ENCODE data around the gene ITPK1. TPM values are rescaled to one million over a fixed set of nuclear protein-coding genes. Genes with fewer than 3 reads are reported as not detected.
"Not testable (repeated sequence)": the region's sequence is repeated elsewhere in the genome, so short reads cannot be mapped to it uniquely, and the experiment has no call there.

Gene ITPK1
- total RNA-seq, 1 donor from 2014 or later, result 66.9 TPM

GRCh38 chr14:93142854-93143652 is 27.3 kb upstream of the ITPK1 start:
- H3K27me3 Mint-ChIP-seq (ENCODE audit: low read depth), result peaks cover 2% of the 10 kb centered on the region
- intact Hi-C loops (cut with micrococcal nuclease), result no loop called here
- H3K9me3 Mint-ChIP-seq, result no peaks in the 10 kb centered on the region
- DNase-seq (ENCODE audit: low spot score), result no peak
- H3K4me1 Mint-ChIP-seq (ENCODE audit: low read depth), result peaks cover 5% of the 10 kb centered on the region
- no peak overlapping the region for H3K27ac Mint-ChIP-seq
- no peaks in the 10 kb centered on the region for H3K36me3 Mint-ChIP-seq (ENCODE audit: low read depth)
- H3K4me3 Mint-ChIP-seq (ENCODE audit: low read depth), result no peak overlapping the region

GRCh38 chr14:93137864-93138263 is 22.1 kb upstream of the ITPK1 start:
- Mint-ChIP-seq H3K9me3 (no peaks in the 10 kb centered on the region), H3K27ac (no peak overlapping the region), H3K4me3 (ENCODE audit: low read depth) (no peak overlapping the region), H3K36me3 (ENCODE audit: low read depth) (no peaks in the 10 kb centered on the region), H3K4me1 (ENCODE audit: low read depth) (peaks cover 2% of the 10 kb centered on the region), H3K27me3 (ENCODE audit: low read depth) (peaks cover 2% of the 10 kb centered on the region)
- intact Hi-C loops (cut with micrococcal nuclease), result no loop called here
- DNase-seq (ENCODE audit: low spot score), result no peak

DNA sequence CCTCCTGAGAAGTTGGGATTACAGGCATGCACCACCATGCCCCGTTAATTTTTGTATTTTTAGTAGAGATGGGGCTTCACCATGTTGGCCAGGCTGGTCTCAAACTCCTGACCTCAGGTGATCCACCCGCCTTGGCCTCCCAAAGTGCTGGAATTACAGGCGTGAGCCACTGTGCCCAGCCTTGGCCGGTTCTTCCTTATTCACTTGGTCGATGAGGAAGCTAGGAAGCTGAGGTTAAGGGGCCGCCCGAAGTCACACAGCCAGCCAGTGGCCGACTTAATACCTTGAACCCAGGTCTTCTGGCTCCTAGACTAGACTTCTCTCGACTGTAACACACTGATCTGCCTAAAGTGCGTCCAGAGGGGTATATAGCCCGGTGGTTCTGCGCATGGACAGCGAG is 20.8 kb upstream of the ITPK1 start:
- H3K4me3 Mint-ChIP-seq (ENCODE audit: low read depth); H3K9me3 Mint-ChIP-seq; intact Hi-C loops (cut with micrococcal nuclease); H3K27me3 Mint-ChIP-seq (ENCODE audit: low read depth); H3K4me1 Mint-ChIP-seq (ENCODE audit: low read depth); H3K27ac Mint-ChIP-seq; H3K36me3 Mint-ChIP-seq (ENCODE audit: low read depth); DNase-seq (ENCODE audit: low spot score): not testable (repeated sequence)

- Mint-ChIP-seq H3K27ac (no peak overlapping the region), H3K27me3 (ENCODE audit: low read depth) (peaks cover 2% of the 10 kb centered on the region), H3K9me3 (no peaks in the 10 kb centered on the region), H3K4me3 (ENCODE audit: low read depth) (no peak overlapping the region), H3K4me1 (ENCODE audit: low read depth) (peaks cover 2% of the 10 kb centered on the region), H3K36me3 (ENCODE audit: low read depth) (no peaks in the 10 kb centered on the region)
- intact Hi-C loops (cut with micrococcal nuclease), result no loop called here
- DNase-seq (ENCODE audit: low spot score), result no peak
Measured at GRCh38 chr14:93136009-93136408, 20.3 kb upstream of the ITPK1 start.

- intact Hi-C loops (cut with micrococcal nuclease), result no loop called here
- Mint-ChIP-seq H3K4me3 (ENCODE audit: low read depth) (no peak overlapping the region), H3K4me1 (ENCODE audit: low read depth) (peaks cover 2% of the 10 kb centered on the region), H3K27ac (no peak overlapping the region), H3K36me3 (ENCODE audit: low read depth) (no peaks in the 10 kb centered on the region), H3K9me3 (no peaks in the 10 kb centered on the region), H3K27me3 (ENCODE audit: low read depth) (no peaks in the 10 kb centered on the region)
- DNase-seq (ENCODE audit: low spot score), result no peak
Measured at GRCh38 chr14:93135399-93135798, 19.7 kb upstream of the ITPK1 start.

DNA sequence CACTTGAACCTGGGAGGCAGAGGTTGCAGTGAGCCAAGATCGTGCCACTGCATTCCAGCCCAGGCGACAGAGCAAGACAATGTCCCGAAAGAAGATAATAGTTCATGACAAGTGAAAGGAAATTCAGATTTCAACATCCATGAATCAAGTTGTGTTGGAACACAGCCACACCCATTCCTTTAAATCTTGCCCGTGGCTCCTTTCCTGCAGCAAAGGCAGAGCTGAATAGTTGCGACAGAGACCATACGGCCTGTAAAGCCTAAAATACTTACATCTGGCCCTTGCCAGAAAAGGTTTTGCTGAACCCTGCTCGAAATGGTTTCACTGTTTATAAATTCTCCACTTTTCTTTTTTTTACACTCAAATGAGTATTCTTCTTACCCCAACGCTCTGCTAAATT is 17.7 kb upstream of the ITPK1 start:
- intact Hi-C loops (cut with micrococcal nuclease), result no loop called here
- Mint-ChIP-seq H3K4me3 (ENCODE audit: low read depth) (no peak overlapping the region), H3K27ac (no peak overlapping the region), H3K27me3 (ENCODE audit: low read depth) (peaks cover 7% of the 10 kb centered on the region), H3K4me1 (ENCODE audit: low read depth) (no peaks in the 10 kb centered on the region), H3K9me3 (no peaks in the 10 kb centered on the region), H3K36me3 (ENCODE audit: low read depth) (no peaks in the 10 kb centered on the region)
- no peak for DNase-seq (ENCODE audit: low spot score)

- Mint-ChIP-seq H3K9me3 (no peaks in the 10 kb centered on the region), H3K27me3 (ENCODE audit: low read depth) (peaks cover 10% of the 10 kb centered on the region), H3K36me3 (ENCODE audit: low read depth) (no peaks in the 10 kb centered on the region), H3K4me3 (ENCODE audit: low read depth) (no peak overlapping the region), H3K27ac (no peak overlapping the region), H3K4me1 (ENCODE audit: low read depth) (no peaks in the 10 kb centered on the region)
- intact Hi-C loops (cut with micrococcal nuclease), result no loop called here
- DNase-seq (ENCODE audit: low spot score), result no peak
Measured at GRCh38 chr14:93132472-93133065, 16.8 kb upstream of the ITPK1 start.

DNA sequence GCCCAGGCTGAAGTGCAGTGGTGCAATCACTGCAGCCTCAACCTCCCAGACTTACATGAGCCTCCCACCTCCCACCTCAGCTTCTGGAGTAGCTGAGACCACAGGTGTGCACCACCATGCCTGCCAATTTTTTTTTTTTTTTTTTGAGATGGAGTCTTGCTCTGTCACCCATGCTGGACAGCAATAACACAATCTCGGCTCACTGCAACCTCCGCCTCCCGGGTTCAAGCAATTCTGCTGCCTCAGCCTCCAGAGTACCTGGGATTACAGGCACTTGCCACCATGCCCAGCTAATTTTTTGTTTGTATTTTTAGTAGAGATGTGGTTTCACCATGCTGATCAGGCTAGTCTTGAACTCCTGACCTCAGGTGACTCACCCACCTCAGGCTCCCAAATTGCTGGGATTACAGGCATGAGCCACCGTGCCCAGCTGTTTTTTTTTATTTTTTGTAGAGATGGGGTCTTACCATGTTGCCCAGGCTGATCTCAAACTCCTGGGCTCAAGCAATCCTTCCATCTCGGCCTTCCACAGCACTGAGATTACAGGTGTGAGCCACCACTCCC is 15.6 kb upstream of the ITPK1 start:
- H3K4me1 Mint-ChIP-seq (ENCODE audit: low read depth); H3K27ac Mint-ChIP-seq; H3K36me3 Mint-ChIP-seq (ENCODE audit: low read depth); DNase-seq (ENCODE audit: low spot score); intact Hi-C loops (cut with micrococcal nuclease); H3K4me3 Mint-ChIP-seq (ENCODE audit: low read depth); H3K9me3 Mint-ChIP-seq: not testable (repeated sequence)
- peaks cover 10% of the 10 kb centered on the region for H3K27me3 Mint-ChIP-seq (ENCODE audit: low read depth)

DNA sequence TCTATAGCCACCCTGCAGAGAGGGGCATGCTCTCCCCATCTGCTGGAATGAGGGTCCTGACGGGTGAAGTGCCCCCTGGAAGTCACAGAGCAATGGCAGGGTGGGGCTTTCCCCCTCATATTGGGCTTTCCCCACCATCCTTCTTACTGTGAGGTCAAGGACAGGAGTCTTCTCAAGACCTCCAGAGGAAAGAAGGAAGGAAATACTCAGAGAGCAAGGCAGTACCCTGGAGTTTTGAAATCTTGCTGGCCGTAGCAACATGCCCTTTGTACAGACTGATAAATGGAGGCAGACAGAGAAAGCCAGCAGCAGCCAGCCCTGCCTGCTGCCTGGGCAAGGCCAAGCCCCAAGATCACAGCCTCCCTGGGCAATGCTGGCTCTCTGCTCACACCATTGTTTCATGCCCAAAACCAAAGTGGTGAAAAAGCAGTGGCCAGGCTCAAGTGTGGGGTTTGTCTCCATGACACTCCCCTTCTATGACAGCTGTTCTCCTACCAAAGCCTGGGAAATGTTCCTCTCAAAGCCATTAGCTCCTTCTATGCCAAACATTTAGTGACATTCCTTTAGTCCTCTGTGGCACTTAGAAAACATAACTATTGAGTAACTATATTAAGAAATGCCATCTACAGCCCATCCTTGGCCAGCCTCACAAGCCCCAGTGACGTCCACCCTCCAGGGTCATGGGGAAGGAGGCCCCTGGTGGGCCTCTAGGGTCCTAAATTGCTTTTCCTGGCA is 13.2 kb upstream of the ITPK1 start:
- H3K9me3 Mint-ChIP-seq, result no peaks in the 10 kb centered on the region
- no peak overlapping the region for H3K27ac Mint-ChIP-seq
- no peak overlapping the region for H3K4me3 Mint-ChIP-seq (ENCODE audit: low read depth)

GRCh38 chr14:93126111-93126510 is 10.4 kb upstream of the ITPK1 start:
- peaks cover 10% of the 10 kb centered on the region for H3K27me3 Mint-ChIP-seq (ENCODE audit: low read depth)
- DNase-seq (ENCODE audit: low spot score), result no peak
- H3K4me1 Mint-ChIP-seq (ENCODE audit: low read depth), result no peaks in the 10 kb centered on the region
- H3K27ac Mint-ChIP-seq, result no peak overlapping the region
- no peak overlapping the region for H3K4me3 Mint-ChIP-seq (ENCODE audit: low read depth)
- no peaks in the 10 kb centered on the region for H3K9me3 Mint-ChIP-seq
- intact Hi-C loops (cut with micrococcal nuclease), result no loop called here
- no peaks in the 10 kb centered on the region for H3K36me3 Mint-ChIP-seq (ENCODE audit: low read depth)

More for the DNA sequence above, 13.2 kb upstream of the ITPK1 start:
- DNase-seq (ENCODE audit: low spot score), result no peak
- no peaks in the 10 kb centered on the region for H3K4me1 Mint-ChIP-seq (ENCODE audit: low read depth)
- intact Hi-C loops (cut with micrococcal nuclease), result no loop called here
- peaks cover 10% of the 10 kb centered on the region for H3K27me3 Mint-ChIP-seq (ENCODE audit: low read depth)
- H3K36me3 Mint-ChIP-seq (ENCODE audit: low read depth), result no peaks in the 10 kb centered on the region

DNA sequence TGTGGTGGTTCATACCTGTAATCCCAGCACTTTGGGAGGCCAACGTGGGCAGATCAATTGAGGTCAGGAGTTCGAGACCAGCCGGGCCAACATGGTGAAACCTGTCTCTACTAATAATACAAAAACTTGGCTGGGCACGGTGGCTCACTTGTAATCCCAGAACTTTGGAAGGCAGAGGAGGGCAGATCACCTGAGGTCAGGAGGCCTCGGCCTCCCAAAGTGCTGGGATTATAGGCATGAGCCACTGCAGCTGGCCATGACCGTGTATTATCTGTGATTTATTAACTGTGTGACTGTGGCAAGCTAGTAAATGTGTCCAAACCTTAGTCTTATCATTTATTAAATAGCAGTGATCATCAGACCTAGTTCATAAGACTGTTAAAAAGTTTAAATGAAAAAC is 7.1 kb upstream of the ITPK1 start:
- Mint-ChIP-seq H3K36me3 (ENCODE audit: low read depth) (no peaks in the 10 kb centered on the region), H3K9me3 (no peaks in the 10 kb centered on the region), H3K4me3 (ENCODE audit: low read depth) (no peak overlapping the region), H3K27me3 (ENCODE audit: low read depth) (peaks cover 2% of the 10 kb centered on the region), H3K27ac (no peak overlapping the region), H3K4me1 (ENCODE audit: low read depth) (no peaks in the 10 kb centered on the region)
- intact Hi-C loops (cut with micrococcal nuclease), result no loop called here
- no peak for DNase-seq (ENCODE audit: low spot score)

GRCh38 chr14:93121030-93121834 is 5.5 kb upstream of the ITPK1 start:
- intact Hi-C loops (cut with micrococcal nuclease), result no loop called here
- H3K27ac Mint-ChIP-seq, result no peak overlapping the region

More at GRCh38 chr14:93121030-93121834, 5.5 kb upstream of the ITPK1 start:
- DNase-seq (ENCODE audit: low spot score), result no peak
- H3K36me3 Mint-ChIP-seq (ENCODE audit: low read depth), result no peaks in the 10 kb centered on the region
- H3K4me1 Mint-ChIP-seq (ENCODE audit: low read depth), result peaks cover 4% of the 10 kb centered on the region
- H3K9me3 Mint-ChIP-seq, result no peaks in the 10 kb centered on the region
- H3K27me3 Mint-ChIP-seq (ENCODE audit: low read depth), result no peaks in the 10 kb centered on the region
- H3K4me3 Mint-ChIP-seq (ENCODE audit: low read depth), result no peak overlapping the region

Measured in activated T-helper 2 cell treated with anti-CD3 and anti-CD28 coated beads, Interferon-gamma antibody, Interleukin-2, Interleukin-4, amounts not matched to agents 10 μg/mL and 5 μg/mL and 100 μg/mL, durations not matched to agents 14 hours and 24 hours and 36 hours (primary cell).